NT2/D1 (cell line): ENCODE results near the gene BBS10.

Experiments
- DNase-seq: peaks from one replicate; pipeline ENCODE4 v3.0.0-alpha.2; 2011; ENCODE audit warnings: low read depth, low spot score
- H3K27me3 ChIP-seq: 2 replicates; pipeline ENCODE4 v1.6.0; 2011; ENCODE audit warnings: mild to moderate bottlenecking; ENCODE audit not compliant: insufficient read length, insufficient read depth
- H3K36me3 ChIP-seq: 2 replicates; pipeline ENCODE4 v1.6.1; 2011; ENCODE audit warnings: mild to moderate bottlenecking, low read length, mixed read lengths; ENCODE audit not compliant: insufficient read depth, insufficient read length
- H3K4me1 ChIP-seq: 2 replicates; pipeline ENCODE4 v1.5.1; 2011; ENCODE audit not compliant: insufficient read depth, insufficient read length
- H3K4me3 ChIP-seq: 2 replicates; pipeline ENCODE4 v1.5.1; 2011; ENCODE audit warnings: low read depth; ENCODE audit not compliant: insufficient read length
- H3K9ac ChIP-seq: 2 replicates; pipeline ENCODE4 v1.6.0; 2011; ENCODE audit warnings: low read depth; ENCODE audit not compliant: insufficient read length
- H3K9me3 ChIP-seq: 2 replicates; pipeline ENCODE4 v1.5.1; 2011; ENCODE audit warnings: mild to moderate bottlenecking, low read length; ENCODE audit not compliant: insufficient read depth
- SUZ12 ChIP-seq: IDR thresholded peaks from 2 replicates; pipeline ENCODE4 v1.6.1; 2011; ENCODE audit not compliant: insufficient read length, insufficient read depth; ENCODE audit errors: extremely low read depth
- YY1 ChIP-seq: IDR thresholded peaks from 2 replicates; pipeline ENCODE4 v1.6.1; 2011; ENCODE audit not compliant: insufficient read length, insufficient read depth
- ZNF274 ChIP-seq: IDR thresholded peaks from 2 replicates; pipeline ENCODE4 v1.6.1; 2011; ENCODE audit warnings: mild to moderate bottlenecking, low read depth, low read length

The BBS10 gene

GRCh38 chr12:76312315-76312714, 35.9 kb downstream of the BBS10 start:
- no peak overlapping the region for H3K4me3 ChIP-seq
- H3K4me1 ChIP-seq = no peaks in the 10 kb centered on the region
- peaks cover 4% of the 10 kb centered on the region; the same call in 1 of the 2 replicates for H3K9me3 ChIP-seq
- no peak overlapping the region for H3K9ac ChIP-seq
- H3K27me3 ChIP-seq = no peaks in the 10 kb centered on the region
- no peak for DNase-seq
- H3K36me3 ChIP-seq = no peaks in the 10 kb centered on the region
- TF ChIP-seq SUZ12 = no peak
- no peak for TF ChIP-seq ZNF274
- TF ChIP-seq YY1 = no peak

- Histone ChIP-seq H3K4me1 (no peaks in the 10 kb centered on the region), H3K36me3 (no peaks in the 10 kb centered on the region), H3K4me3 (no peak overlapping the region), H3K27me3 (no peaks in the 10 kb centered on the region), H3K9me3 (peaks cover 3% of the 10 kb centered on the region; the same call in 1 of the 2 replicates), H3K9ac (no peak overlapping the region)
- no peak for DNase-seq
- TF ChIP-seq ZNF274 (no peak), YY1 (no peak), SUZ12 (no peak)
Measured at GRCh38 chr12:76311796-76312195, 36.4 kb downstream of the BBS10 start.

- no peak for DNase-seq
Measured at GRCh38 chr12:76310110-76310509, 38.1 kb downstream of the BBS10 start.

GRCh38 chr12:76308866-76309265, 39.3 kb downstream of the BBS10 start:
- no peaks in the 10 kb centered on the region for H3K4me1 ChIP-seq
- TF ChIP-seq YY1 = no peak
- TF ChIP-seq ZNF274 = no peak
- no peak for TF ChIP-seq SUZ12
- H3K36me3 ChIP-seq = no peaks in the 10 kb centered on the region
- H3K27me3 ChIP-seq = no peaks in the 10 kb centered on the region
- H3K9me3 ChIP-seq = no peaks in the 10 kb centered on the region
- no peak overlapping the region for H3K9ac ChIP-seq
- no peak overlapping the region for H3K4me3 ChIP-seq
- no peak for DNase-seq

More at GRCh38 chr12:76310110-76310509, 38.1 kb downstream of the BBS10 start:
- H3K4me3 ChIP-seq = no peak overlapping the region
- TF ChIP-seq YY1 (no peak), ZNF274 (no peak)
- H3K9ac ChIP-seq = no peak overlapping the region
- H3K9me3 ChIP-seq = no peaks in the 10 kb centered on the region
- H3K27me3 ChIP-seq = no peaks in the 10 kb centered on the region
- no peaks in the 10 kb centered on the region for H3K4me1 ChIP-seq
- H3K36me3 ChIP-seq = no peaks in the 10 kb centered on the region

- DNase-seq = no peak
- Histone ChIP-seq H3K4me3 (no peak overlapping the region), H3K36me3 (no peaks in the 10 kb centered on the region), H3K9me3 (no peaks in the 10 kb centered on the region), H3K9ac (no peak overlapping the region), H3K27me3 (no peaks in the 10 kb centered on the region), H3K4me1 (no peaks in the 10 kb centered on the region)
- TF ChIP-seq SUZ12 = no peak
- no peak for TF ChIP-seq ZNF274
- no peak for TF ChIP-seq YY1
Measured at GRCh38 chr12:76307083-76307482, 41.1 kb downstream of the BBS10 start.

GRCh38 chr12:76303989-76304460, 44.2 kb downstream of the BBS10 start:
- H3K27me3 ChIP-seq = no peaks in the 10 kb centered on the region
- no peaks in the 10 kb centered on the region for H3K4me1 ChIP-seq
- DNase-seq = no peak
- no peaks in the 10 kb centered on the region for H3K36me3 ChIP-seq
- H3K9me3 ChIP-seq = no peaks in the 10 kb centered on the region
- no peak overlapping the region for H3K9ac ChIP-seq
- H3K4me3 ChIP-seq = no peak overlapping the region
- TF ChIP-seq YY1 (no peak), ZNF274 (no peak), SUZ12 (no peak)

GRCh38 chr12:76303365-76303764, 44.9 kb downstream of the BBS10 start:
- H3K27me3 ChIP-seq = no peaks in the 10 kb centered on the region
- no peaks in the 10 kb centered on the region for H3K4me1 ChIP-seq
- H3K36me3 ChIP-seq = no peaks in the 10 kb centered on the region
- H3K4me3 ChIP-seq = no peak overlapping the region
- no peak overlapping the region for H3K9ac ChIP-seq
- H3K9me3 ChIP-seq = peaks cover 3% of the 10 kb centered on the region; the same call in 1 of the 2 replicates
- TF ChIP-seq YY1 (no peak), ZNF274 (no peak), SUZ12 (no peak)
- DNase-seq = no peak

GRCh38 chr12:76300297-76300665, 47.9 kb downstream of the BBS10 start:
- no peaks in the 10 kb centered on the region for H3K36me3 ChIP-seq
- H3K4me1 ChIP-seq = peaks cover 2% of the 10 kb centered on the region
- DNase-seq = no peak
- H3K9ac ChIP-seq = no peak overlapping the region
- no peaks in the 10 kb centered on the region for H3K27me3 ChIP-seq
- no peak overlapping the region for H3K4me3 ChIP-seq
- peaks cover 18% of the 10 kb centered on the region for H3K9me3 ChIP-seq
- no peak for TF ChIP-seq YY1
- no peak for TF ChIP-seq SUZ12
- no peak for TF ChIP-seq ZNF274
